Psoas muscle (tissue), 8 donors: Measurements from ENCODE around the gene RBFOX2. TPM values are rescaled to one million over a fixed set of nuclear protein-coding genes. Genes with fewer than 3 reads are reported as not detected.

ENCODE experiments used
- ATAC-seq, 4 donors: fragments of 200-7000 bp; cut with Tn5 transposase; one replicate each; pipeline ENCODE4 v1.9.1; 2020; ENCODE audit warnings: moderate library complexity in 3 of 4, mild to moderate bottlenecking in 2 of 4
- DNase-seq, 2 donors: peaks; one replicate each; pipeline ENCODE4 v3.0.0-alpha.2; 2020
- H3K27ac ChIP-seq: fragments of 200-600 bp; one replicate; pipeline ENCODE4 v1.8.0; 2022
- H3K27me3 ChIP-seq, 3 donors: fragments of 200-600 bp in 1 of 3; one replicate each; pipeline versions ENCODE4 v1.6.1 to v1.8.0; 2013 to 2022; ENCODE audit warnings: low read length in 2 of 3, mild to moderate bottlenecking in 2 of 3, moderate library complexity in 1 of 3; ENCODE audit not compliant: insufficient read depth in 3 of 3
- H3K36me3 ChIP-seq, 2 donors: fragments of 200-600 bp in 1 of 2; one replicate each; pipeline versions ENCODE4 v1.6.1 to v1.8.0; 2013 to 2022; ENCODE audit warnings: low read depth in 1 of 2, mild to moderate bottlenecking in 1 of 2, moderate library complexity in 1 of 2; ENCODE audit not compliant: insufficient read depth in 1 of 2
- H3K4me1 ChIP-seq: fragments of 200-600 bp; one replicate; pipeline ENCODE4 v1.8.0; 2022
- H3K4me3 ChIP-seq: fragments of 200-600 bp; one replicate; pipeline ENCODE4 v1.8.0; 2022; ENCODE audit warnings: mild to moderate bottlenecking
- H3K9me3 ChIP-seq: fragments of 200-600 bp; one replicate; pipeline ENCODE4 v1.8.0; 2022
- CTCF ChIP-seq: fragments of 200-600 bp; IDR thresholded peaks from one replicate; pipeline ENCODE4 v1.8.0; 2022; ENCODE audit warnings: antibody characterized with exemption
- WGBS, 3 donors: extraction: QIAGEN DNeasy Blood & Tissue Kit; methylation state at CpG; one replicate each; pipeline versions ENCODE4 v1.1.6 to v1.1.7; 2013; 5-methylcytosine and 5-hydroxymethylcytosine counted together
- intact Hi-C, 2 donors: fragments of 100-400 bp; cut with DNase I; formaldehyde crosslinking; loops; one replicate each; pipeline versions ENCODE4 v1.11.0 to v1.14.2; 2022
- polyA plus RNA-seq, 3 donors: library from polyadenylated mRNA; stranded (reverse); fragments of 200-250 nt; gene quantifications; one replicate each; pipeline ENCODE4 v1.2.3, GENCODE V29; 2013
- total RNA-seq, 4 donors: library from RNA; stranded (reverse); fragmentation: NEBNext Ultra II Directional in 2 of 4; extraction: Animal tissue kit (Norgen Biotek cat#: 25700) in 2 of 4; gene quantifications; one replicate each; pipeline versions ENCODE4 v1.2.1 to v1.2.4, GENCODE V29; 2021 to 2023
- donor health status: healthy with polysubstance abuse.
- donor health status: DM: no; HTN: no; CAD: no; lungs with moderate emphysema.
- donor health status: Bipolar disorder and iron deficiency.
- donor health status: healthy.
- donor health status: DM: yes; HTN: yes; CAD: no.
- donor health status: DM: no; HTN: no; CAD: no.
- donor health status: DM: no; HTN: no; CAD: no.
- donor health status: DM: yes; HTN: yes; CAD: no.

RBFOX2 gene
- total and polyA plus RNA-seq, 7 donors: 7.7 to 50.4 (median 28.4) TPM

GRCh38 chr22:35952576-35952975 lies 76.0 kb downstream of the RBFOX2 start:
- intact Hi-C loops: no loop called here
- no peak overlapping the region for H3K27ac ChIP-seq
- no peak for ATAC-seq

GRCh38 chr22:35950262-35950661 lies 78.4 kb downstream of the RBFOX2 start:
- H3K27ac ChIP-seq: no peak overlapping the region
- no peaks in the 10 kb centered on the region for H3K27me3 ChIP-seq
- DNase-seq (no peak), ATAC-seq (no peak)
- TF ChIP-seq CTCF: no peak
- no peaks in the 10 kb centered on the region for H3K36me3 ChIP-seq
- H3K9me3 ChIP-seq: no peaks in the 10 kb centered on the region
- H3K4me1 ChIP-seq: peaks cover 11% of the 10 kb centered on the region
- no peak overlapping the region for H3K4me3 ChIP-seq
- 80 to 96% (median 93%) methylated on average over 2 of the region's 2 CpGs for WGBS, 3 donors
- intact Hi-C loops: no loop called here

More at GRCh38 chr22:35952576-35952975, 76.0 kb downstream of the RBFOX2 start:
- H3K4me1 ChIP-seq: peaks cover 11% of the 10 kb centered on the region
- DNase-seq: no peak
- H3K27me3 ChIP-seq: no peaks in the 10 kb centered on the region
- no peaks in the 10 kb centered on the region for H3K36me3 ChIP-seq
- H3K4me3 ChIP-seq: no peak overlapping the region
- no peaks in the 10 kb centered on the region for H3K9me3 ChIP-seq
- TF ChIP-seq CTCF: no peak

GRCh38 chr22:35949243-35949642 lies 79.4 kb downstream of the RBFOX2 start:
- Histone ChIP-seq H3K27me3 (no peaks in the 10 kb centered on the region), H3K4me3 (no peak overlapping the region), H3K27ac (no peak overlapping the region), H3K9me3 (no peaks in the 10 kb centered on the region), H3K4me1 (peaks cover 11% of the 10 kb centered on the region), H3K36me3 (no peaks in the 10 kb centered on the region)
- WGBS, 3 donors: 96 to 98% (median 98%) methylated on average over 3 of the region's 3 CpGs
- ATAC-seq (no peak), DNase-seq (no peak)
- intact Hi-C loops: loop anchor here in 1 of 2 donors (10.0 kb wide), 1 partner anchor 46 kb away; no protein-coding TSS in a partner anchor
- TF ChIP-seq CTCF: no peak

- H3K9me3 ChIP-seq: no peaks in the 10 kb centered on the region
- ATAC-seq (no peak), DNase-seq (no peak)
- H3K27ac ChIP-seq: no peak overlapping the region
- intact Hi-C loops: loop anchor here in 1 of 2 donors (10.0 kb wide), 1 partner anchor 47 kb away; no protein-coding TSS in a partner anchor
- no peaks in the 10 kb centered on the region for H3K27me3 ChIP-seq
- H3K4me1 ChIP-seq: peaks cover 11% of the 10 kb centered on the region
- TF ChIP-seq CTCF: no peak
- H3K4me3 ChIP-seq: no peak overlapping the region
- WGBS, 3 donors: 92 to 95% (median 94%) methylated on average over 5 of the region's 5 CpGs
- no peaks in the 10 kb centered on the region for H3K36me3 ChIP-seq
Measured at GRCh38 chr22:35947794-35948425, 80.7 kb downstream of the RBFOX2 start.

GRCh38 chr22:35944458-35944857 lies 84.2 kb downstream of the RBFOX2 start:
- no peak for ATAC-seq
- Histone ChIP-seq H3K27me3 (no peaks in the 10 kb centered on the region), H3K4me1 (no peaks in the 10 kb centered on the region), H3K36me3 (no peaks in the 10 kb centered on the region), H3K27ac (no peak overlapping the region), H3K9me3 (no peaks in the 10 kb centered on the region), H3K4me3 (no peak overlapping the region)
- intact Hi-C loops: loop anchor here in 1 of 2 donors (10.0 kb wide), 1 partner anchor 50 kb away; no protein-coding TSS in a partner anchor
- 18 to 43% (median 29%) methylated on average over 6 of the region's 6 CpGs for WGBS, 3 donors
- TF ChIP-seq CTCF: no peak
- no peak for DNase-seq
